Measurements from ENCODE around the gene NDUFB10. TPM values are rescaled to one million over a fixed set of nuclear protein-coding genes. Genes with fewer than 3 reads are reported as not detected.
"Not testable (repeated sequence)": the region's sequence is repeated elsewhere in the genome, so short reads cannot be mapped to it uniquely, and the experiment has no call there.

The NDUFB10 gene
- 360 and 447 TPM in 2 replicates for total RNA-seq (2014; rRNA removed; shearing (Covaris generic))

DNA sequence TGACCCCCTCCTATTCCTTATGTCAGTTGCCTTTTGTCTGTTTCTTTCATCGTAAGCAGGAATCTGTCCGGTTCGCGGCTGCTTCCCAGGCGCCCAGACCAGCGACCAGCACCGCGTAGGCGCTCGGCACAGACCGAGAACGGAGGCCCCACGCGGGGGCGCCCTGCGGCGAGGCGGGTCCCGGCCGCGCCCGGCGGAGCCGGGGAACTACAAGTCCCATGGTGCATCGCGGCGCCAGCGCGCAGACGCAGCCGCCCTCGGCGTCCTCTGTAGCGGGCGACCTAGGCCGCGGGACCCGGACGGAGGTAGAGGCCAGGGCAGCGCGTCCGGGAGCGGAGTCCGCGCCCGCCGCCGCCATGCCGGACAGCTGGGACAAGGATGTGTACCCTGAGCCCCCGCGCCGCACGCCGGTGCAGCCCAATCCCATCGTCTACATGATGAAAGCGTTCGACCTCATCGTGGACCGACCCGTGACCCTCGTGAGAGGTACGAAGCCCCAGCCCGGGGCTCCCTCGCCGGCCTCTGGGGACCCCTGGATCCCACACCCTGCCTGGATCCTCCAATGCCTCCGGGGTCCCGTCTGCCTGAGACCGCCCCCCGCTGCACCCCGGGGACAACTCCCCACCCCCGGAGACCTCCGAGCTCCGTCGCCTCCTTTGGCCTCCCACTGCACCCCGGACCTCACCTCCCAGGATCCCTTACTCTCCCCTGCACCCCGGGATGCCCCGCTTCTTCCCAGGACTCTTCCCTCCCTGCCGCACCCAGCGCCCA, at the start of gene NDUFB10:
NDUFB10 (plus strand) TSS at position 270 of the 771 bp plus-strand sequence; CDS start at position 357, 87 bp downstream.
- peak; percentile 80 for DNase-seq (ENCODE audit: low spot score)

DNA sequence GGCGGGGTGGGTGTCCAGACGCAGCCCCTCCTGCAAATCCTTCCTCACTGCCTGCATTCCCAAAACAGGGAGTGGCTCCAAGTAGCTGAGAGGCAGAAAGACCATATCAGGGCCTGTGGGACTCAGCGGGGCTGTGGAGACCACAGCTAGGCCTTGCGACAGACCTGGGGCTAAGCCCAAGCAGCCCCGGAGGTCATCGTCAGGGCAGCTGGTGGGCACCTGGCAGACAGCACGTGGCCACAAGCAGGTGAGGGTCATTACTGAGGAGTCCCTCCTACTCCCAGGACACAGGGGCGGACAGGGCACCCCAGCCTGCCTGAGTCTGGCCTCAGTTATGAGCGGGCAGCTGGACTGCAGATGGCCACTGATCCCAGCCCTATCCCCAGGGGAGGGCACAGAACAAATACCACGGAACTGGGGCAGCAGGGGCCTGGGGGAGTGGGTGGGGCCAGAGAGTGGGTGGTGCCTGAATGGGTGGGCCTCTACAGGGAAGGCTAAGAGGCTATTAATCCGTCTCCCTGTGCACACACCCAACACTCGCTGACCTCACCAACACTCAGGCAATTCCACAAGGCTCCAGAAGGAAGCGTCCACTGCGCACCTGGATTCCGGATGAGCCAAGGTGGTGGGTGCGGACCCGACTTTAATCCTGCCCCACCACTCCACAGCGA, 49.6 kb upstream of the NDUFB10 start:
- DNase-seq (ENCODE audit: low spot score) = no peak

GRCh38 chr16:1911467-1912214, 47.7 kb upstream of the NDUFB10 start:
- no peak for DNase-seq (ENCODE audit: low spot score)

DNA sequence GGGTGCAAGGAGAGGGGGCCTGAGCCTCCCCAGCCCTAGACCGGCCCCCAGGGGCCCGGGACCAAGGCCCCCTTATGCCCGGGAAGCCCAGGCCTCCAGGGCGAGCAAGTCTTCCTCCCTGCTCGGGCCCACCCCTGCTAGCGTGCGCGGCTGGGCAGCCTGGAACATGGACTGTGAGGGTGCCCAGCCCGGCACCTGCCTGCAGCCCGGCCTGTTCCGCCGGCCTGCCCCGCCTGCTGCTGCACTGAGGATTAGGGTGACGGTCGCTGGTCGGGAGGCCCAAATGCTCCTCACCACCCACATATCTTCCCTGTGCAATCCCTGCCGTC, 47.2 kb upstream of the NDUFB10 start:
- no peak for DNase-seq (ENCODE audit: low spot score)

DNA sequence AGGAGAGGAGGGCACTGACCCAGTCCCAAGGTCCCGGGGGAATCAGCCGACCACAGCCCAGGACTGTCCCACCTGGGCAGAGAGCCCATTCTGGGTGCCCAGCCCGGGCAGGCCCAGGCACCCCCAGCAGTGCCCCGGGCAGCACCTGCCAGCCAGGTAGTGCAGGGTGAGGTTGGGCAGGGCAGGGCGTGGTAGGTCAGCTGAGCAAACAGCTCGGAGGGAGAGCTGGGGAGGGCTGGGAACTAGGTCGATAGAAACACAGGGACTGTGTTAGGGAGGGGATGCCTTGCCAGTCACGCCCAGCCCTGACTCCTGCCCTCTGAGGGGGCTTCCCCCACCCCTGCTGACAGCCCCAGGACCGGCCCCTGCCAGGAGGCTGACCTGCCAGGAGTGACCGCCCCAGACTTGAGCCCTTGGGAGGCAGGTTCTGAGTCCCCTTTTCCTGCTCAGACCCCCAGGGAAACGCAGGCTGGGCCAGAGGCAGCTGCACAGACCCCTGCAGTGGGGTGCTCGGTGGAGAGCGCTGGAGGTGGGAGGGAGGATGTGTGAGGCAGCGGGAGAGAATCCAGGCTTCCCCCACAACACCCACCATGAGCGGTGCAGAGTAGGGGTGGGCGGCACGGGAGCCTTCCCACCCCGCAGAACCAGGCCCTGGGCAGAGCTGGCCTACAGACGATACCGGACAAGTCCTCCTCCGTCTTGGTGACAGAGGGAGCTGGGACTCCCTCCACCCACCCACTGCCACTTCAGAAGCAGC, 45.8 kb upstream of the NDUFB10 start:
- no peak for DNase-seq (ENCODE audit: low spot score)

GRCh38 chr16:1914084-1914608, 45.2 kb upstream of the NDUFB10 start:
- no peak for DNase-seq (ENCODE audit: low spot score)

DNA sequence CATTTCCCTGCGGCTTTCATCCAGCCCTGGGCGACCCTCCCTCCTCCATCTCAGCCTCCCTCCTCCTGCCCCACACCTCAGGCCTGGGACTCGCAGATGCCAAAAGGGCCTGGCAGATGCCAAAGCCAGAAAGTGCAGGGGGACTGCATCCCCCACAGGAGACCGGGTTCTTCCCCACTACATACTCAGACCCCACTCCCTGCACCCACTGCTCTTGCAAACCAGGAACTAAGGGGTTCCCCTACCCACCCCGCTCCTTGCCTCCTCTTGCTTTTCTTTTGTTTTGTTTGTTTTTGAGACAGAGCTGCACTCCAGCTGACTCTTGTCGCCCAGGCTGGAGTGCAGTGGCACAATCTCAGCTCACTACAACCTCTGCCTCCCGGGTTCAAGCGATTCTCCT, 44.4 kb upstream of the NDUFB10 start:
- no peak for DNase-seq (ENCODE audit: low spot score)

DNA sequence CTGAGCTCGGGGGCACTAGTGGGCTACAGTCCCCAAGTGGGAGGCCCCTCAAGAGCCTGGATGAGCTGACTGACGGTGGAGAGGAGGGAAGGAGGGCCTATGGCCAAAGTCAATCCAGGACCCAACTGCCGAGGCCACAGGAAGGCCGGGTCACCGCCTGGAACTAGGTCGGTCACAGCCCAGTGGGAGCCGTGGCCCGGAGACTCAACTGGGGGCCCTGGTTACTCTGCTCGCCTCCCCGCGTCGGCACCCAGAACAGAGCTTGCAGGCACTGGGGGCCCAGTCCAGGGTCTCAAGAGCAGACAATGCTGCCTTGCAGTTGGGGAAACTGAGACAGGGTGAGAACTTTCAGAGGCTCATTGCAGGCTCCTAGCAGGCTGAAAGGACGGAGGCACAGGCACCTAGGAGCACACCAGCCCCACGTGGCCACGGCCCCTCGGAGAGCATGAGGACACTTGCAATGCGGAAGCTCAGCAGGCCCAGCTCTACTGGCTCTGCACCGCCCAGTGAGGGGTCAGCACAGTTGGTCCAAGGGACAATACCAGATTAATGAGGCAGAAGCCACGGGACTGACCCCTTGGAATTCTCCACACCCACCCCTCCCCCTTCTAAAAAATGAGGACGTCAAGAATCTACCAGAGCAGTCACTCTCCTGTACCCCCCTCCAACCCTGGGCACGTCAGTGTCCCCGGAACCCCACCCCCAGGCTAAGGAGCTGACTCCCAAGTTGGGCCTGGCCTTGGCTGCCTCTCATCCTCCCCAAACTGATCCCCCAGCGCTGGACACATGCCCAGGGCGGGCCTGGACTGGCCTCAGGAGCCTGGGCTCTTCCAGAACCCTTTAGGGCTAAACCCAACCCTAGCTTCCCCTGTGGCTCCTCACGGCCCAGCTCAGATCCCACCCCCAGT, 43.4 kb upstream of the NDUFB10 start:
- DNase-seq (ENCODE audit: low spot score) = no peak

GRCh38 chr16:1916640-1916990, 42.7 kb upstream of the NDUFB10 start:
- DNase-seq (ENCODE audit: low spot score) = no peak

- DNase-seq (ENCODE audit: low spot score) = no peak
Measured at GRCh38 chr16:1917056-1917664, 42.2 kb upstream of the NDUFB10 start.

- no peak for DNase-seq (ENCODE audit: low spot score)
Measured at GRCh38 chr16:1917665-1918350, 41.5 kb upstream of the NDUFB10 start.

DNA sequence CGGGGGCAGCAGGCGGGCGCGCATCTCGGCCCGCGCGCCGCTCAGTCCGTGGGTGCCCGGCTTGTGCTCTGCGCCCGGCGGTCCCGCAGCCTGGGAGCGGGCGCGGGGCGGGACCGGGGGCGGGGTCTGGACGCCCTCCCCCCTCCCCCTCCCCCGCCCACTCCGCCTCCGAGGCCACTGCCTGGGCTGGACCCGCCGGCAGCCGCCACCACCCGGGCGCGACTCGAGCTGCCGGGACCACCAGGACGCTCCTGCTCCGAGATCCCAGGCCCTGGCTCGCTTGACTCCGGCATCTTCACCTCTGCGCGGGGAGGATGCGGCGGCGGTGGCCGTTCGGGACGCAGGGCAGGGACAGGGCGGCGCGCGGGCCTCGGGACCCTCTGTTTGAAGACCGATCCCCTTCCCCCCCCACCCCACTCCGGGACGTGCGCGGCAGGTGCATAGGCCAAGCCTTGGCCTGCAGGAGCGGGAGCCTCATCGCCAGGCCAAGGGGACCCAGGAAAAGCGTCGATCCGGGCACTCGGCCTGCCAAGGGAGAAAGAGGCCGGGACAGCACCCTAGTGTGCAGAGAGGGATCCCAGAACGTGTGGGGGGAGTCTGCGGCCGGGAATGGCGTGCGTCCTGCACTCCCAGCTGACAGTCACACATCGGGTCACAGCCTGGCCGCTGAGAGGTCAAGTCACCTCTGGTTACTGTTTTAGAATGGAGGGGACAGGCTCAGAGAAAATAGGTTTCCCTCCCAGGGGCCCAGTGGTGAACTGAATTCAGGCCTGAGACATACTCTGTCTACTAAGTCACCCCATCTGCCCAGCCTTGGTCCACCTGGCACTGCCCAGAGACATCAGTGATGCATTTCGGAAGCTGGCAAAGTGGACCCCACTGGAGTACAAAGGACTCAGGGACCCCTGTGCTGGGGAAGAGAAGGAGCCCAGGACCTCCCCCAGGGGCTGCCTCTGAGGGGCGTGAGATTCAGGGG, 40.7 kb upstream of the NDUFB10 start, which contains the start of gene HS3ST6:
HS3ST6 (minus strand) TSS at position 65 of the 976 bp plus-strand sequence. CDS start 92 bp downstream, outside the sequence.
- DNase-seq (ENCODE audit: low spot score) = no peak

GRCh38 chr16:1919327-1919998, 39.9 kb upstream of the NDUFB10 start:
- no peak for DNase-seq (ENCODE audit: low spot score)

- DNase-seq (ENCODE audit: low spot score) = not testable (repeated sequence)
Measured at GRCh38 chr16:1920122-1920521, 39.2 kb upstream of the NDUFB10 start.

- no peak for DNase-seq (ENCODE audit: low spot score)
Measured at GRCh38 chr16:1920727-1921171, 38.6 kb upstream of the NDUFB10 start.

DNA sequence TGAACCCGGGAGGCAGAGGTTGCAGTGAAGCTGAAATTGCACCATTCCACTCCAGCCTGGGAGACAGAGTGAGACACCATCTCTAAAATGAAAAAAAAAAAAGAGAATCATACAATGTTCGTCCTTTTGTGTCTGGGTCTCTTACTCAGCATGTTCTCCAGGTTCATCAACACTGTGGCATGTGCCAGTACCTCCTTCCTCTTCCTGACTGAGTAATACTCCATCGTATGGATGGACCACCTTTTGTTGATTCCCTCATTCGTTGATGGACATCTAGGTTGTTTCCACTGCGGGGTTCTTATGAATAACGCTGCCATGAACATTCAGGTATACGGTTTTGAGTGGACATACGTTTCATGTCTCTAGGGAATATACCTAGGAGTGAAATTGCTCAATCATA, 37.0 kb upstream of the NDUFB10 start:
- DNase-seq (ENCODE audit: low spot score) = no peak

DNA sequence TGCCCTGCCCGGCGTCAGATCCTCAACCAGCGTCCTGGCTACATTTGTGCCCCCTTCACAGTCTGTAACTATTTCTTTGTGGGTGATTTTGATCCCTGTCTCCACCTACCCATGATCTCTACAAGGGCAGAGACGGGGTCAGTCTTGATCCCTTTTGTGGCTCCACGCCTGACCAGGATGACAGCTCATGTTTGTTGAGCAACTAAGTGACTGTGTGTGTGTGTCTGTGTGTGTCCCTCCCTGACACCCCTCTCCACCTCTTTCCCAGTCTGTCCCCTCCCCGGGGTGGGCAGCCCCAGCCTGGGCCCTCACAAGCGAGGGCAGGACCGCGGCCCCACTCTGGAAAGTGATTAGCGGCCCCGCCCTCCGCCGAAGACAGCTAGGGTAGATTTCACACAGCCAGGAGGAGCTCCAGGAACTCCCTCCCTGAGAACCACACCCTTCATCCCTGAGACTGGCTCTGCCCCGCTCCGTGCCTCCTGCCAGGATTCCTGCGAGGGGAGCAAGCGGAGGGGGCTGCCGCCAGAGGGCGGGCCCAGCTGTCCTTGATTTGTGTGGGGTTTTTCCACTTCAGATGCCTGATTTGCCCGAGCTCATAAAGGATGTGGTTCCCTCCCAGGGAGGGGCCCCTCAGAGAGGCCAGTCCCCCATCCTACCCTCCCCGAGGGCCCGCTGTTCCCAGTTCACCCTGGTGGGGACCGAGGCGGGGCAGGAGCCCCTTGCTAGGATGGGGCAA, 35.9 kb upstream of the NDUFB10 start:
- peak; percentile 77 for DNase-seq (ENCODE audit: low spot score)
